ENCODE measurements around the gene OSBP. TPM values are rescaled to one million over a fixed set of nuclear protein-coding genes. Genes with fewer than 3 reads are reported as not detected.

OSBP gene
- polyA plus RNA-seq, 3 donors = 9.8 to 15.3 (median 11.9) TPM

DNA sequence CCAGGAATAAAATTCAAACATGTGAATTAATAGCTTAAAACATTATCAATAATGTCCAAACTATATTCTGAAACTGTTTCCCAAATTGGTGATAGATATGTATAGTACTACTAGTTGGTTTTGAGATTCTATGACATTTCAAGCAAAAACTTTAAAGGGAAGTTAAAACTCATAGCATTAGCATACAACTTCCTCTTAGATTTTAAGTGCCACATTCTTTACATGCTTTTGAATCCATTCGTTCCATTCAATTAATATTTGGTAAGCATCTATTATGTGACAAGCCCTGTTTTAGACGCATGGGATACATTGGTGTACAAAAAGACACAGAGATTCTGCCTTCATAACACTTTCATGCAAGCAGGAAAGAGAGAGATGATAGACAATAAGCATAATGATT lies 44.4 kb upstream of the OSBP start:
- H3K36me3 Mint-ChIP-seq = peaks cover 55 to 74% of the 10 kb centered on the region in 2 donors
- H3K4me2 ChIP-seq (replicated peaks; ENCODE audit: extremely low read depth, low read length, poor library complexity, severe bottlenecking) = peak overlapping the region; percentile 42
- H3K36me3 ChIP-seq (replicated peaks in 1 of 2; ENCODE audit: control insufficient read depth in 1 of 2, insufficient read depth in 2 of 2, low read length in 2 of 2) = peaks cover 75 to 82% of the 10 kb centered on the region in 2 donors
- H3K27me3 Mint-ChIP-seq (ENCODE audit: low read depth in 3 of 3) = peaks cover 0 to 2% (median 0%) of the 10 kb centered on the region in 3 donors
- peak overlapping the region; percentile 78 to 88 (median 85) for H3K27ac Mint-ChIP-seq
- no peak overlapping the region for H3K4me3 ChIP-seq (replicated peaks in 1 of 3; ENCODE audit: low read depth in 2 of 3, low read length in 3 of 3)
- H3K27me3 ChIP-seq (ENCODE audit: control insufficient read depth in 2 of 2, insufficient read depth in 2 of 2, low read length in 2 of 2) = no peaks in the 10 kb centered on the region
- peak overlapping the region in 1 of 2 donors; percentile 67 for H3K27ac ChIP-seq (ENCODE audit: low read depth in 1 of 2, low read length in 2 of 2)
- H3K4me1 Mint-ChIP-seq = peaks cover 20% of the 10 kb centered on the region
- H3K9me3 Mint-ChIP-seq = no peaks in the 10 kb centered on the region
- H3K79me2 ChIP-seq (ENCODE audit: insufficient read depth, low read length) = peaks cover 63% of the 10 kb centered on the region
- peak in 1 of 3 donors; percentile 19 for DNase-seq
- H4K20me1 ChIP-seq (ENCODE audit: insufficient read depth, low read length) = peaks cover 96% of the 10 kb centered on the region
- no peak overlapping the region for H3K9ac ChIP-seq (ENCODE audit: insufficient read depth, low read length, poor library complexity, severe bottlenecking)
- intact Hi-C loops (cut with micrococcal nuclease) = loop anchor here (10.0 kb wide), 2 partner anchors 95 kb away; partner anchors contain the start of gene STX3 (in 2 of the 2)
- H3K4me1 ChIP-seq (ENCODE audit: control insufficient read depth in 1 of 2, insufficient read depth in 2 of 2, low read length in 2 of 2) = peaks cover 17 to 24% of the 10 kb centered on the region in 2 donors
- WGBS (ENCODE audit: insufficient coverage) = no CpG with 5 or more reads among the region's 2 CpGs
- no peaks in the 10 kb centered on the region for H3K9me3 ChIP-seq (replicated peaks in 1 of 2; ENCODE audit: control insufficient read depth in 1 of 2, insufficient read depth in 1 of 2, low read length in 2 of 2)
- H2AFZ ChIP-seq (ENCODE audit: insufficient read depth, low read depth, low read length, poor library complexity, severe bottlenecking) = no peak overlapping the region
- TF ChIP-seq, protein P1, sequence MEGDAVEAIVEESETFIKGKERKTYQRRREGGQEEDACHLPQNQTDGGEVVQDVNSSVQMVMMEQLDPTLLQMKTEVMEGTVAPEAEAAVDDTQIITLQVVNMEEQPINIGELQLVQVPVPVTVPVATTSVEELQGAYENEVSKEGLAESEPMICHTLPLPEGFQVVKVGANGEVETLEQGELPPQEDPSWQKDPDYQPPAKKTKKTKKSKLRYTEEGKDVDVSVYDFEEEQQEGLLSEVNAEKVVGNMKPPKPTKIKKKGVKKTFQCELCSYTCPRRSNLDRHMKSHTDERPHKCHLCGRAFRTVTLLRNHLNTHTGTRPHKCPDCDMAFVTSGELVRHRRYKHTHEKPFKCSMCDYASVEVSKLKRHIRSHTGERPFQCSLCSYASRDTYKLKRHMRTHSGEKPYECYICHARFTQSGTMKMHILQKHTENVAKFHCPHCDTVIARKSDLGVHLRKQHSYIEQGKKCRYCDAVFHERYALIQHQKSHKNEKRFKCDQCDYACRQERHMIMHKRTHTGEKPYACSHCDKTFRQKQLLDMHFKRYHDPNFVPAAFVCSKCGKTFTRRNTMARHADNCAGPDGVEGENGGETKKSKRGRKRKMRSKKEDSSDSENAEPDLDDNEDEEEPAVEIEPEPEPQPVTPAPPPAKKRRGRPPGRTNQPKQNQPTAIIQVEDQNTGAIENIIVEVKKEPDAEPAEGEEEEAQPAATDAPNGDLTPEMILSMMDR (IDR thresholded peaks at IDR 0.05) = no peak
- H3K4me3 Mint-ChIP-seq = peak overlapping the region in 1 of 2 donors; percentile 50

DNA sequence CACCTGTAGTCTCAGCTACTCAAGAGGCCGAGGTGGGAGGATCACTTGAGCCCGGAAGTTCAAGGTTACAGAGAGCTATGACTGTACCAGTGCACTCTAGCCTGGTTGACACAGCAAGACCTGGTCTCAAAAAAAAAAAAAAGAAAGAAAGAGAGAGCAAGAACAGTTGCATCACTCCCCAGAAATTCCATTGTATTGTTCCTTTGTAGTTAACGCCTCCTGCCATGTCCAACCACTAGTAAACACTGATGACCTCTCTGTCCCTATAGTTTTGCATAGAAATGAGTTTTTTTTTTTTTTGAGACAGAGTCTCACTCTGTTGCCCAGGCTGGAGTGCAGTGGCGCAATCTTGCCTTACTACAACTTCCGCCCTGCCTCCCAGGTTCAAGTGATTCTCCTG lies 42.5 kb upstream of the OSBP start:
- H3K4me2 ChIP-seq (replicated peaks; ENCODE audit: extremely low read depth, low read length, poor library complexity, severe bottlenecking) = no peak overlapping the region
- no peaks in the 10 kb centered on the region for H3K9me3 ChIP-seq (replicated peaks in 1 of 2; ENCODE audit: control insufficient read depth in 1 of 2, insufficient read depth in 1 of 2, low read length in 2 of 2)
- Mint-ChIP-seq H3K27ac (peak overlapping the region in 1 of 7 donors; percentile 54), H3K4me1 (peaks cover 15% of the 10 kb centered on the region), H3K4me3 (no peak overlapping the region), H3K9me3 (no peaks in the 10 kb centered on the region), H3K27me3 (ENCODE audit: low read depth in 3 of 3) (peaks cover 0 to 2% (median 0%) of the 10 kb centered on the region in 3 donors), H3K36me3 (peaks cover 63 to 79% of the 10 kb centered on the region in 2 donors)
- H3K4me3 ChIP-seq (replicated peaks in 1 of 3; ENCODE audit: low read depth in 2 of 3, low read length in 3 of 3) = no peak overlapping the region
- H4K20me1 ChIP-seq (ENCODE audit: insufficient read depth, low read length) = peaks cover 90% of the 10 kb centered on the region
- H3K4me1 ChIP-seq (ENCODE audit: control insufficient read depth in 1 of 2, insufficient read depth in 2 of 2, low read length in 2 of 2) = peaks cover 17 to 24% of the 10 kb centered on the region in 2 donors
- no peak overlapping the region for H2AFZ ChIP-seq (ENCODE audit: insufficient read depth, low read depth, low read length, poor library complexity, severe bottlenecking)
- H3K79me2 ChIP-seq (ENCODE audit: insufficient read depth, low read length) = peaks cover 44% of the 10 kb centered on the region
- no peak for DNase-seq
- no peak overlapping the region for H3K9ac ChIP-seq (ENCODE audit: insufficient read depth, low read length, poor library complexity, severe bottlenecking)
- WGBS (ENCODE audit: insufficient coverage) = 100% methylated on average over 2 of the region's 5 CpGs
- intact Hi-C loops (cut with micrococcal nuclease) = no loop called here
- TF ChIP-seq, protein P1 (IDR thresholded peaks at IDR 0.05) = no peak
- H3K27ac ChIP-seq (ENCODE audit: low read depth in 1 of 2, low read length in 2 of 2) = no peak overlapping the region
- H3K36me3 ChIP-seq (replicated peaks in 1 of 2; ENCODE audit: control insufficient read depth in 1 of 2, insufficient read depth in 2 of 2, low read length in 2 of 2) = peaks cover 75 to 82% of the 10 kb centered on the region in 2 donors
- H3K27me3 ChIP-seq (ENCODE audit: control insufficient read depth in 2 of 2, insufficient read depth in 2 of 2, low read length in 2 of 2) = no peaks in the 10 kb centered on the region

Data from CD14-positive monocyte (primary cell).